ENCODE data around the gene LCLAT1. TPM values are rescaled to one million over a fixed set of nuclear protein-coding genes. Genes with fewer than 3 reads are reported as not detected.
A peak's percentile ranks its signal among the peaks of the same experiment; 100 is the strongest.

The LCLAT1 gene
- polyA plus RNA-seq, 1 of the 3 experiments (the other 2 are of a cell fraction), result 6.9 TPM

DNA sequence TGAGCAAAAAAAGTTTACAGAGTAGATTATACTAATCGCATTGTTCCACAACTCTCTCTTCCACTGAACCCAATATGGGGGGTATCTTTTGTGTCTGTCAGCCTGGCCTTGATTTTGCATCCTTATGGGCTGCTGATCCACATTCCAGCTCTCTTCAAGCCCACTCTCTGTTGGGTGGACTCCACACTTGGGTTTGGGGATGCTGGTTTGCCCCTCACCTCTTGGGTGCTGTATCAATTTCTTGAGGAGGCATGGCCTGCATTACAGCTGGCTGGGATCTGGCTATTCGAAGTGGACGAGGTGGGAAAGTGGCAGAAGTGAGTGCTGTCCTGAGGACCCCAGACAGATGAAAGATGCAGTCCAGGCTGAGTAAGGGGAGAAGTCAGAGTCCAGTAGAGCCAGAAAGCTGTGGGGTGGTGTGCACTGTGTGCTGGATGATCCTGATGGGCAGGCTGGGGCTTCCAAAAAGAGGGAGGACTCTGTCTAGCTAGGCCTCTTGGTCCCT is 218.8 kb downstream of the LCLAT1 start:
- Histone ChIP-seq H3F3A (replicated peaks; ENCODE audit: insufficient read depth) (peaks cover 27% of the 10 kb centered on the region), H3K79me2 (ENCODE audit: insufficient read depth) (no peaks in the 10 kb centered on the region), H3K4me3 (ENCODE audit: low read depth in 2 of 2, low read length in 1 of 2) (no peak overlapping the region), H3K9me2 (no peaks in the 10 kb centered on the region), H3K4me1 (ENCODE audit: control insufficient read depth in 1 of 2, insufficient read depth in 2 of 2, low read depth in 1 of 2, low read length in 1 of 2) (peaks cover 0 to 17% of the 10 kb centered on the region in 2 experiments; a peak in 3 of 4 replicates), H3K4me2 (no peak overlapping the region; the same call in 1 of the 2 replicates), H2AFZ (ENCODE audit: low read depth) (peak overlapping the region; percentile 47; the same call in 1 of the 2 replicates), H3K9me3 (peaks cover 22% of the 10 kb centered on the region), H3K27ac (ENCODE audit: low read depth in 2 of 2, low read length in 1 of 2) (peak overlapping the region in 1 of 2 experiments; percentile 88; a peak in 2 of 4 replicates), H3K27me3 (ENCODE audit: insufficient read depth) (no peaks in the 10 kb centered on the region), H3K36me3 (replicated peaks in 1 of 2; ENCODE audit: control insufficient read depth in 1 of 2, insufficient read depth in 2 of 2, low read length in 1 of 2) (peaks cover 0 to 8% of the 10 kb centered on the region in 2 experiments), H4K20me1 (ENCODE audit: insufficient read depth) (no peaks in the 10 kb centered on the region), H3K9ac (peak overlapping the region; percentile 30)
- TF ChIP-seq GABPA (IDR thresholded peaks at IDR 0.05; ENCODE audit: low read depth) (no peak), NRF1 (IDR thresholded peaks at IDR 0.05; ENCODE audit: low read depth, low read length) (no peak), MXI1 (IDR thresholded peaks at IDR 0.05; ENCODE audit: low read depth, low read length) (no peak), RFX5 (IDR thresholded peaks at IDR 0.05; ENCODE audit: low read length) (no peak), TAF1 (IDR thresholded peaks at IDR 0.05; ENCODE audit: borderline replicate concordance, low read depth, low read length) (no peak), EZH2phosphoT487 (IDR thresholded peaks at IDR 0.05; ENCODE audit: borderline replicate concordance, low read depth) (no peak), TCF12 (IDR thresholded peaks at IDR 0.05) (no peak)
- ChIA-PET CTCF (interaction anchor here (0.8 to 1.8 kb wide), 6 partner anchors 11 to 504 kb away, joined by 3 to 5 read pairs (median 4); no protein-coding TSS in a partner anchor), POLR2A (no interaction called here)
- no peak for DNase-seq
- WGBS (ENCODE audit: low lambda C conversion rate), result 94% methylated on average over 3 of the region's 3 CpGs

DNA sequence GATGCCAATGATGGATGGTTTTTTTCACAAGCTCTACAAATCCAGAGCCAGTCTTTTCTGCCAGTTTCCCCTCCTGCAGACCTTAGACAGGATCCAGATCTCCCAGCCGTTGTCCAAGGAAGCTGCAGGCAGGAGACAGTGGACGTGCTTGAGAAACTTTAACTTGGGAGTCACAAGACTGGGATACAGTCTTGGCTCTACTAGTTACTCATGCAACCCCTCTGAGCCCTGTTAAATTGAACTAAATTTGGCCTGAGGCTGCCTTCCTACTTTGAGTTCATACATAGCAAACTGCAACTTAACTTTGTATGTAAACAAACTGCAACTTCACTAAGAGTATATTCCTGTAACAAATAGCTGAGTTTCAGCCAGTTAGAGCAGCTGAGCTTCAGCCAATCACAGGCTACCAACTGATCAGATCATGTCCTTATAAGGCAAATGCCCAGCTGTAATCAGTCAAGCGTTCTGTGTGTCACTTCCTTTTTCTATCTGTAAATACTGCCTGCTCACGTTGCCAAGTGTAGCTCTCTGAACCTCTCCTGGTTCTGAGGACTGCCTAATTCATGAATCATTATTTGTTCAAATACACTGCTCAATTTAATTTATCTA is 219.3 kb downstream of the LCLAT1 start:
- Histone ChIP-seq H4K20me1 (ENCODE audit: insufficient read depth) (no peaks in the 10 kb centered on the region), H3F3A (replicated peaks; ENCODE audit: insufficient read depth) (peaks cover 27% of the 10 kb centered on the region), H3K4me3 (ENCODE audit: low read depth in 2 of 2, low read length in 1 of 2) (no peak overlapping the region), H3K27me3 (ENCODE audit: insufficient read depth) (no peaks in the 10 kb centered on the region), H3K9ac (peak overlapping the region; percentile 30), H3K9me2 (0 out of 2 replicates have a peak, but pooled peaks cover 1% of the 10 kb centered on the region), H3K79me2 (ENCODE audit: insufficient read depth) (no peaks in the 10 kb centered on the region), H3K27ac (ENCODE audit: low read depth in 2 of 2, low read length in 1 of 2) (peak overlapping the region in 1 of 2 experiments; percentile 88; a peak in 2 of 4 replicates), H3K36me3 (replicated peaks in 1 of 2; ENCODE audit: control insufficient read depth in 1 of 2, insufficient read depth in 2 of 2, low read length in 1 of 2) (peaks cover 0 to 8% of the 10 kb centered on the region in 2 experiments), H2AFZ (ENCODE audit: low read depth) (peak overlapping the region; percentile 47; the same call in 1 of the 2 replicates), H3K4me2 (no peak overlapping the region; the same call in 1 of the 2 replicates), H3K4me1 (ENCODE audit: control insufficient read depth in 1 of 2, insufficient read depth in 2 of 2, low read depth in 1 of 2, low read length in 1 of 2) (peaks cover 0 to 17% of the 10 kb centered on the region in 2 experiments; a peak in 3 of 4 replicates), H3K9me3 (peaks cover 22% of the 10 kb centered on the region)
- POLR2A ChIA-PET, result no interaction called here
- 42% methylated on average over 4 of the region's 4 CpGs for WGBS (ENCODE audit: low lambda C conversion rate)
- no peak for DNase-seq
- TF ChIP-seq, protein P1, sequence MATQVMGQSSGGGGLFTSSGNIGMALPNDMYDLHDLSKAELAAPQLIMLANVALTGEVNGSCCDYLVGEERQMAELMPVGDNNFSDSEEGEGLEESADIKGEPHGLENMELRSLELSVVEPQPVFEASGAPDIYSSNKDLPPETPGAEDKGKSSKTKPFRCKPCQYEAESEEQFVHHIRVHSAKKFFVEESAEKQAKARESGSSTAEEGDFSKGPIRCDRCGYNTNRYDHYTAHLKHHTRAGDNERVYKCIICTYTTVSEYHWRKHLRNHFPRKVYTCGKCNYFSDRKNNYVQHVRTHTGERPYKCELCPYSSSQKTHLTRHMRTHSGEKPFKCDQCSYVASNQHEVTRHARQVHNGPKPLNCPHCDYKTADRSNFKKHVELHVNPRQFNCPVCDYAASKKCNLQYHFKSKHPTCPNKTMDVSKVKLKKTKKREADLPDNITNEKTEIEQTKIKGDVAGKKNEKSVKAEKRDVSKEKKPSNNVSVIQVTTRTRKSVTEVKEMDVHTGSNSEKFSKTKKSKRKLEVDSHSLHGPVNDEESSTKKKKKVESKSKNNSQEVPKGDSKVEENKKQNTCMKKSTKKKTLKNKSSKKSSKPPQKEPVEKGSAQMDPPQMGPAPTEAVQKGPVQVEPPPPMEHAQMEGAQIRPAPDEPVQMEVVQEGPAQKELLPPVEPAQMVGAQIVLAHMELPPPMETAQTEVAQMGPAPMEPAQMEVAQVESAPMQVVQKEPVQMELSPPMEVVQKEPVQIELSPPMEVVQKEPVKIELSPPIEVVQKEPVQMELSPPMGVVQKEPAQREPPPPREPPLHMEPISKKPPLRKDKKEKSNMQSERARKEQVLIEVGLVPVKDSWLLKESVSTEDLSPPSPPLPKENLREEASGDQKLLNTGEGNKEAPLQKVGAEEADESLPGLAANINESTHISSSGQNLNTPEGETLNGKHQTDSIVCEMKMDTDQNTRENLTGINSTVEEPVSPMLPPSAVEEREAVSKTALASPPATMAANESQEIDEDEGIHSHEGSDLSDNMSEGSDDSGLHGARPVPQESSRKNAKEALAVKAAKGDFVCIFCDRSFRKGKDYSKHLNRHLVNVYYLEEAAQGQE (IDR thresholded peaks at IDR 0.05; ENCODE audit: low read depth, low read length), result no peak
- TF ChIP-seq FOXJ3 (CRISPR knock-in tag; IDR thresholded peaks at IDR 0.05) (no peak), EP300 (IDR thresholded peaks at IDR 0.05; ENCODE audit: borderline replicate concordance in 1 of 2, low read depth in 1 of 2, low read length in 1 of 2) (no peak), TCF12 (IDR thresholded peaks at IDR 0.05) (peak; percentile 31), NRF1 (IDR thresholded peaks at IDR 0.05; ENCODE audit: low read depth, low read length) (no peak), RXRA (IDR thresholded peaks at IDR 0.05; ENCODE audit: borderline replicate concordance, low read depth) (no peak), MXI1 (IDR thresholded peaks at IDR 0.05; ENCODE audit: low read depth, low read length) (no peak), YY1 (IDR thresholded peaks at IDR 0.05; ENCODE audit: low read depth) (no peak), FOSL2 (IDR thresholded peaks at IDR 0.05; ENCODE audit: borderline replicate concordance, low read depth) (0 out of 2 replicates have a peak, but pooled peaks have one; percentile 40), GABPA (IDR thresholded peaks at IDR 0.05; ENCODE audit: low read depth) (no peak)
- TF ChIP-seq, protein P2, sequence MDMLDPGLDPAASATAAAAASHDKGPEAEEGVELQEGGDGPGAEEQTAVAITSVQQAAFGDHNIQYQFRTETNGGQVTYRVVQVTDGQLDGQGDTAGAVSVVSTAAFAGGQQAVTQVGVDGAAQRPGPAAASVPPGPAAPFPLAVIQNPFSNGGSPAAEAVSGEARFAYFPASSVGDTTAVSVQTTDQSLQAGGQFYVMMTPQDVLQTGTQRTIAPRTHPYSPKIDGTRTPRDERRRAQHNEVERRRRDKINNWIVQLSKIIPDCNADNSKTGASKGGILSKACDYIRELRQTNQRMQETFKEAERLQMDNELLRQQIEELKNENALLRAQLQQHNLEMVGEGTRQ (IDR thresholded peaks at IDR 0.05; ENCODE audit: borderline replicate concordance, low read depth, low read length), result no peak
- TF ChIP-seq, protein P3, sequence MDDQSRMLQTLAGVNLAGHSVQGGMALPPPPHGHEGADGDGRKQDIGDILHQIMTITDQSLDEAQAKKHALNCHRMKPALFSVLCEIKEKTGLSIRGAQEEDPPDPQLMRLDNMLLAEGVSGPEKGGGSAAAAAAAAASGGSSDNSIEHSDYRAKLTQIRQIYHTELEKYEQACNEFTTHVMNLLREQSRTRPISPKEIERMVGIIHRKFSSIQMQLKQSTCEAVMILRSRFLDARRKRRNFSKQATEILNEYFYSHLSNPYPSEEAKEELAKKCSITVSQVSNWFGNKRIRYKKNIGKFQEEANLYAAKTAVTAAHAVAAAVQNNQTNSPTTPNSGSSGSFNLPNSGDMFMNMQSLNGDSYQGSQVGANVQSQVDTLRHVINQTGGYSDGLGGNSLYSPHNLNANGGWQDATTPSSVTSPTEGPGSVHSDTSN (IDR thresholded peaks at IDR 0.05), result peak; percentile 52; the same call in 1 of the 2 replicates
- TF ChIP-seq, protein P4, sequence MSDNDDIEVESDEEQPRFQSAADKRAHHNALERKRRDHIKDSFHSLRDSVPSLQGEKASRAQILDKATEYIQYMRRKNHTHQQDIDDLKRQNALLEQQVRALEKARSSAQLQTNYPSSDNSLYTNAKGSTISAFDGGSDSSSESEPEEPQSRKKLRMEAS (IDR thresholded peaks at IDR 0.05; ENCODE audit: low read depth), result no peak
- CTCF ChIA-PET, result interaction anchor here (1.0 to 1.8 kb wide), 5 partner anchors 12 to 40 kb away, joined by 3 to 5 read pairs (median 3); no protein-coding TSS in a partner anchor
